DMS153 treated with DMSO at 0.1 percent for 48 hours (cell line): ENCODE data around the gene MYORG.
A peak's percentile ranks its signal among the peaks of the same experiment; 100 is the strongest.

ENCODE experiments used
- DNase-seq: peaks from one replicate; lab custom pipeline; 2025; ENCODE audit not compliant: unreplicated experiment; lab: John Stamatoyannopoulos, UW

Gene MYORG

DNA sequence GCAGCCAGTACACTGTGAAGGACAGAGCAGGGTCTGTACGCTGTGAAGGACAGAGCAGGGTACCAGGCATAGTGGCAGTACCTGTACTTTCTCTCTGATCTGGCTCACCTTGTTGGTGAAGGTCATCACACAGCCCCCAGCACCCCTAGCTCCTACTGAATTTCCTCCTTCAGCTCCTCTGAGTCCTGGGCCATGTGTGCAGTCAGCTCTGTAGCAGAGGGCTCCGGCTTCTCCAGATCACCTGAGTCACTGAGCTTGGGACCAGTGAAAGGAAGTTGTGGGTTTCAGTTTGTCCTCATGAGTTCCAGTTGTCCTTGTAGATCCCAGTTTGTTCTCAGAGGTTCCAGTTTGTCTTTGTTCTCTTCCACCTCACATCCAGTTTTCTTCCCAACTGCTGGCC, 41.8 kb downstream of the MYORG start:
- DNase-seq: no peak

- no peak for DNase-seq
Observed at GRCh38 chr9:34334337-34334824, 42.3 kb downstream of the MYORG start.

DNA sequence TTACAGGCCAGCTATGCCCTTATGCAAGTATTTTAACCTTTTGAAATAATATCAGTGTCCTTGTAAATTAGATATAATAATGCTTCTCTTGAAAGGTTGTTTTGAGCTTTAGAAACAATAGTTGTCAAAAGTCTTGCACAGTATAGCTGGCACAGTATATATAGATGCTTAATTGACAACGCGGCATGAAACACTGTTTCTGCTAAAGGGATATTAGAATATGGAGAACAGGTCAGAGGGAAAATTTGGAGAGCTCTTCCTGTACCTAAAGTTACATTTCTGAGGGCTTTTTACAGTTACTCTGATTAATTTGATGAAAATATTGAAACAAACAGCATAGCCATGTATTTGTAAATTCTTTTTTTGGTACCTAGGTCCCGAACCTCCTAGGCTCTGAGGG, 42.9 kb downstream of the MYORG start:
- DNase-seq: no peak

- peak; percentile 5 for DNase-seq
Observed at GRCh38 chr9:34332076-34332964, 44.4 kb downstream of the MYORG start.

- no peak for DNase-seq
Observed at GRCh38 chr9:34331196-34331595, 45.5 kb downstream of the MYORG start.

DNA sequence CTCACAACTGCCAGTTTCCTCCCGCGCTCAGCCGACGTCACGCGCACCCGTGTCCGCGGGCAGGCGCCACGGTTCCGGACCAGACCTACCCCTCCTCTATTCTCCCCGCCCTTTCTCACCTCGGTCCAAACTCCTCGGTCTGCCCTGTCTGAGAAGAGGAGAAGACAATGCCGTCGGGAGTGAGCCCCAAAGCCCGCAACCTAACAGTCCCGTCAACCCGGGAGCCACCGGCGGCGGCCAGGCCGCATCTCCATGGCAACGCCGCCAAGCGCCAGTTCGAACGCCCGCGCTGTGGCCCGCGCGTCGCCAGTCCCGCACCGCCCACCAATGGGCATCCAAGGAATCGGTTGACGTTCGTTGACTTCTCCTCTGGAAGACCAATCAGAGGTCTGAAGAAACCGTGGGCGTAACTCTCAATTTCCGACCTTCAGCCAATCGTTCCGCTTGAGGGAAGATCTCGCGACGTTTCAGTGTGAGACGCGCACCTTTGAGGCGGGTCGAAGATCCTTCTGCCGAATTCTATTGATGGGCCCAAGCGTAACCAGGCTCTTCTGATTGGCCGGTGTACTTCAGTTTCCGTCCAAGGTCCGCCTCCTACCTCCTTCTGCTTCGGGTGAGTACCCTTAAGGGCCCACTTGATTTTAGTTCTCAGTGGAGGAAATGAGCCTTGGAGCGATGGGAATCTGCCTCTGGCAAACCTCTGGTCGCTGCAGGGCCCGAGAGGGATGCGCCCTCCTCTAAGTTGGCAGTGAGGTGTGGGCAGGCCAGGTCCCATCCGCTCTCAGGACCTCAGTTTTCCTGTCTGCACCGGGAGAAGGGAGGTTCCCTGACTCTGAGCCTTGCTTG, 47.5 kb downstream of the MYORG start, which contains the start of the genes KIF24 and NUDT2:
Gene KIF24, minus strand, starts transcription at position 282 of the 846 bp plus-strand sequence. CDS start 17,922 bp downstream, outside the sequence.
Gene NUDT2, plus strand, starts transcription at position 583 of the 846 bp plus-strand sequence. CDS start 9,471 bp downstream, outside the sequence.
- DNase-seq: peak; percentile 99

- no peak for DNase-seq
Observed at GRCh38 chr9:34328500-34328986, 48.2 kb downstream of the MYORG start.

- DNase-seq: no peak
Observed at GRCh38 chr9:34326690-34327089, 50.0 kb downstream of the MYORG start.

DNA sequence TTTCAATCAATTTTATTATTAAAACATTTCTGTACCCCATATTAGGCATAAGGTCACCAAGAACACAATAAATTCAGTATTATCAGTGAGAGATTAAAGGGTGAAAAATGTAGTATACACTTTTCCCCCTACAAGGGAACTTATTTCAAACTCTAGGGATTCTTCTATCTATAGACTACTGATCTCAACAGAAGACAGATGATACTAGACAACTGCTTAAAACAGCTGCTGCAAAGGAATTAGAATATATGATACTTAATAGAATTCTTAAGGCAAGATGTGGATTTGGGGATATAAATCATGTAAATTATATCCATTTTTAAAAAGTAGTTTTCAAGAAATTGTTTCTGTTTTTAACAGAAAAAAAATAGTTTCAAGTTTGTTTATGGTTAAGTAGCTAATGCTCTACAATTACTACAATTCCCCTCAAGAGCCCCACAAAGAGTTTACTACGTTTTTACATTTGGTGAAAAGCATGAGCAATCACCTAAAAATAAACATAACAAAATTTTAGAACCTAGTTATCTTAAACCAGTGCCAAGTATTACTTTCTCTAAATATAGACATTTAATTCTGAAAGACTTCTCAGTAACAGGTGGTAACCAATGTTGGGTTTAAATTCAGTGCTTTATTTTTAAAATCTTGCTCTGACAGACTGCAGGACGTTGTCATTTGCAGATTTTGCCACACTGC, 53.7 kb downstream of the MYORG start:
- no peak for DNase-seq

DNA sequence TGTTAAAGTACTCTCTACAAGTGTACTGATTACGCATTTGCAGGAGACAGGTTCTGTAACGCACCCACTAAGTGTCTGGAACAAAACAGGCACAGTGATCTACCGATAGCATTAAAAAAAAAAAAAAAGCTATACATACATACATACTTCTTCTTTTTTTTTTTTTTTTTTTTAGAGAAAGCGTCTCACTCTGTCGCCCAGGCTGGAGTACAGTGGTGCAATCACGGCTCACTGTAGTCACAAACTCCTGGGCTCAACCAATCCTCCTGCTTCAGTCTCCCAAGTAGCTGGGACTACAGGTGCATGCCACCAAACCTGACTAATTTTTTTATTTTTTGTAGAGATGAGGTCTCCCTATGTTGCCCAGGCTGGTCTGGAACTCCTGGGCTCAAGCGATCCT, 55.2 kb downstream of the MYORG start:
- no peak for DNase-seq

DNA sequence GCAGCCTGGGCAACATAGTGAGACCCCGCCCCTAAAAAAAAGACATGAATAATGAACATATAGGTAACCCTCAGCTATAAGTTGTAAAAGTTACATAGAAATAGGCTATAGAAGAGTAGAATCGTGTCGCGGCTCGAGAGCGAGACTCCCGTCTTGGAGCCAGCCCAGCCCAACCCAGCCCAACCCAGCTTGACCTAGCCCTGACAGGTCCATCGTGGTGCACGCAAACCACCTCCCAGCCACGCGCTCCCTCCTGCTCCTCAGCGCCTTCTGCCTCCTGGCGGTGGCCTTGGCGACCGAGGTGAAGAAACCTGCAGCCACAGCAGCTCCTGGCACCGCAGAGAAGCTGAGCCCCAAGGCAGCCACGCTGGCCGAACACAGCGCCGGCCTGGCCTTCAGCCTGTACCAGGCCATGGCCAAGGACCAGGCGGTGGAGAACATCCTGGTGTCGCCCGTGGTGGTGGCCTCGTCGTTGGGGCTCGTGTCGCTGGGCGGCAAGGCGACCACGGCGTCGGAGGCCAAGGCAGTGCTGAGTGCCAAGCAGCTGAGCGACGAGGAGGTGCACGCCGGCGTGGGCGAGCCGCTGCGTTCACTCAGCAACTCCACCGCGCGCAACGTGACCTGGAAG, 58.4 kb downstream of the MYORG start:
- DNase-seq: no peak

- DNase-seq: no peak
Observed at GRCh38 chr9:34317436-34317835, 59.3 kb downstream of the MYORG start.
